GM18498 (cell line): ENCODE data around the gene ASB4.

ENCODE experiments used
- ATAC-seq: cut with Tn5 transposase; IDR thresholded peaks from one replicate; pipeline ENCODE4 v1.9.1; 2021; ENCODE audit warnings: mild to moderate bottlenecking, moderate library complexity; ENCODE audit not compliant: unreplicated experiment

Gene ASB4

GRCh38 chr7:95525503-95525902 is 39.8 kb downstream of the ASB4 start:
- no peak for ATAC-seq

DNA sequence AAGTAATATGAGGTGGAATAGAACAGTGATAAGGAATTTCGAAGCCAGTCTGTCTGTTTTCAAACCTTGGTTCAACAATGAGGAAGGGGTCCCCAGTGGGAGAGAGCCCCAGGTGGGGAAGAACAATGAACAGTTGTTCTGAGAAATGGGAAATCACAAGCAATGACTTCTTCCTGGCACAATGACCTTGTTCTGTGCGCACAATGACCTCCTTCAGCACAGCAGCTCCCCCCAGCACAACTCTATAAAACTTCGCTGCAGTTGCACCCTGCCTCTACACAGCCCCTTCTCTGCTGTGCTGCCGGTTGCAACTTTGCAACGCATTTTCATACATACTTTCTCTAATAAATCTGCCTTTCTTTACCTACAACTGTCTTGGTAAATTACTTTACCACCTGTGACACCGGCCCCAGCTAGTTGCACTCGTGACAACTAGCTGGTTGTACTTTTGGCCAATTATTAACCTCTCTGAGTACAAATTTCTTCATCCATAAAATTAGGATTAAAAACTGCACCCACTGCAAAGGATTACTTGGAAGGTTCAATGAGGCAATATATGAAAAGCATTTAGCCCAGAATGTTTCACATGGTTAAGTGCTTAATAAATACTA is 40.5 kb downstream of the ASB4 start:
- no peak for ATAC-seq

- peak; percentile 74 for ATAC-seq
These were observed 41.5 kb downstream of the ASB4 start for GRCh38 chr7:95527033-95527775.

- ATAC-seq, result no peak
These were observed 42.1 kb downstream of the ASB4 start for GRCh38 chr7:95527776-95528250.

DNA sequence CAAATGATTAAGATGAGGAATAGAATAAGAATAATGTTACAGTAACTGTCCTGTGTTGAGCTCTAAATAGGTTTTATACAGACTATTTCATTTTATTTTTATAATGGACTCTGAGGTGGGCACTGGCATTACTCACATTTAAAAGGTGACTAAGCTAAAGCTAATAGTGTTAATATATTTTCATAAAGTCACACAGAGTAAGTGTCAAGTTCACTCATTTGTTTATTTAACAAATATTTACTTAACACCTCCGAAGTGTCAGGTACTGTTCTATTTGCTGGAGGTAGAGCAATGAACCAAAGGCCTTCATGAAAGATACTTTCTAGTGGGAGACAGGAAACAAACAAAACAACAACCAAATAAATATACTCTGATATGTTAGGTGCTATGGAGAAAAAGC is 44.0 kb downstream of the ASB4 start:
- no peak for ATAC-seq

DNA sequence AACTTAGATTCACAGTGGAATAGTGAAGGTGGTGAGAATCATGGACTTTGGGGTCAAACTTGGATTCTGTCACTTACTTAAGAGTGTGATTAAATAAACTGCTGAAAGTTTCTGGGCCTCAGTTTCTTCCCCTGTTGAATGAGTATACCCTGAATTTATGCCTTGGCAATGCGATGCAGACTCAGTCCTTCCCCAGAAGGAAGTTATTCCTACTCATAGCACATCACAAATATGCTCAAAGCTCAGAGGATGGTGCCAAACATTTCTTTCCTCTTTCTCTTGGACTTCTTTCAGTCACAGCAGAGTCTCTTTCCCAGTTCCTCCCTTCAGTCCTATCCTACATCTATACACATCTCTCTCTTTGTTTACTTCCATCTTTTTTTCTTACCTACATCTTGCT is 45.1 kb downstream of the ASB4 start:
- ATAC-seq, result no peak

GRCh38 chr7:95531605-95532219 is 46.0 kb downstream of the ASB4 start:
- no peak for ATAC-seq

DNA sequence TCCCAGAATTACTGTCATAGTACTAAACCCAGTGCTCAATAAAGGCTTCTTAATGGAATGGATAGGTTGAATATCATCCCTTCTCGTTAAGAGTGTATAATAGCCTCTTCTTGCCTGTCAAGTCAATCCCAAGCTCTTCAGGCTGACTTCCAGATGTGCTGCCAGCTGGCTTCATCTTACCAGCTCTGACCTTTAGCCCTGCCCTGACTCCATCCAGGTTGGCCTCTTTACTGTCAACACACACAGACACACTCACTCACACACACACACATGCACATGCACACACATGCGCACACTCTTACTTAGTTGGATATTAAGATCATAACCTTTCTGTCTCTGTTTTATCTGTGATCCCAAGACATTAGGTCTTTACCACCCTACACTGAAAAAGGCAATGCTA is 49.1 kb downstream of the ASB4 start:
- ATAC-seq, result no peak

- no peak for ATAC-seq
These were observed 49.9 kb downstream of the ASB4 start for GRCh38 chr7:95535662-95536061.

GRCh38 chr7:95536656-95537311 is 51.0 kb downstream of the ASB4 start:
- no peak for ATAC-seq

DNA sequence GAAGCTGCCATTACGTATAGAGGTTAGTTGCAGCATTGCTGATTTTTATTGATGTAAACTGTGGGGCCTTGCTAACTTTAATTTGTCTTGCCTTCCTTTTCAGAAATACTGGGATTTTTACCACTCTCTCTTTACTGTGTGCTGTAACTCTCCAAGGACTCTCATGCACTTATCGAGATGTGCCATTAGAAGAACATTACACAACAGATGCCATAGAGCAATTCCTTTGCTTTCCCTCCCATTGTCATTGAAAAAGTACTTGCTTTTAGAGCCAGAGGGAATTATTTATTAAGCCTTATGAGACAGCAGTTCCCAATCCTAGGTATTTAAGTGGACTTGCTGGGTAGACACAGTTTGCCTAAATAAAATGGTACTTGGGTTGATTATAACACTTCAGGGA is 51.7 kb downstream of the ASB4 start:
- no peak for ATAC-seq

GRCh38 chr7:95539426-95539825 is 53.7 kb downstream of the ASB4 start:
- no peak for ATAC-seq

DNA sequence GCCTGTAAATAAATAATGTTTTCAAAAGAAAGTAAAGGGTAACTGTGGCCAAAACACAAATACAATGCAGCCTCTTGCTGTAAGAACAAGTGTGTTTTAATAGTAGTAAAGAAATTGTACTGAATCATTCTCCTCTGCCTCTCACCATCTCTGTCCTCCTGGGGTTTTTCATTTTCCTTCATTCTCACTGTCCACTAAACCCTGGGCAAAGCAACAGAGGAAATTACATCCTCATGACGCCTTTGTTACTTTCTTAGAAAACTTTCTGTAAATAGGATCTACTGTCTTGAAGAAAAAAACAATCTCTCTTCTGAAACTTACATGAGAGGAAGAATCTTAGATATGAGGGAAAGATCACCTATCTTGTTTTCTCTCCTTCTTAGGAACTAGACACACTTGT is 54.6 kb downstream of the ASB4 start:
- ATAC-seq, result no peak

- ATAC-seq, result no peak
These were observed 57.6 kb downstream of the ASB4 start for GRCh38 chr7:95543312-95543711.

- ATAC-seq, result no peak
These were observed 58.4 kb downstream of the ASB4 start for GRCh38 chr7:95544171-95544570.

DNA sequence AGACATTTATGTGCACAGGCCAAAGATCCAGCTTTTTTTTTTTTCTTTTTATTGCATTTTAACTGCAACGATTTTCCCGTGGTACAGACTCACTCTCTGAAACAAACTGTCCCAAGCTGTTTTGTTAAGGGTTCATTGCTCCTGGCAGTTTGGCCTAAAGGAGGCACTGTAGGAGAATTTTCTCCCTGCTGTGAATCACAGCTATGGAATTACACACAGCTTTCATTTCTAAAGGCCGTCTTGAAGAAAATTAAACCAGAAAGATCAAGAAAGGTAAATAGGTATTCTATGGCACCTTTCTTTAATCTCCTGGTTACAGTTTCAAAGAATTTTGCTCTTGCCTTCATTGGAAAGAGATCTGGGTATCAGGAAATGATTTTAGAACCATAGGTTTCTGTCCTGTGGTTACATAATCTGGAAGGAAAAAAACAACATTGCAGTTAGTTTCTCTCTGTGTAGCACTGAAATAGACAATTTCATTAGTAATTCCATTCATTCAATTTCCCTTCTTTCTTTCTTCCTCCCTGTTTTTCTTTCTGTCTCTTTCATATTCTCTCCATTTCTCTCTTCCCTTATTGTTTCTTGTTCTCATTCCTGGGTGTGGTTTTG is 59.4 kb downstream of the ASB4 start:
- no peak for ATAC-seq

GRCh38 chr7:95545673-95546072 is 59.9 kb downstream of the ASB4 start:
- ATAC-seq, result no peak

- ATAC-seq, result no peak
These were observed 60.9 kb downstream of the ASB4 start for GRCh38 chr7:95546647-95547046.

GRCh38 chr7:95547361-95548348 is 61.9 kb downstream of the ASB4 start:
- no peak for ATAC-seq
